ENCODE measurements around the gene SPAG6. TPM values are rescaled to one million over a fixed set of nuclear protein-coding genes. Genes with fewer than 3 reads are reported as not detected.
"Not testable (repeated sequence)": the region's sequence is repeated elsewhere in the genome, so short reads cannot be mapped to it uniquely, and the experiment has no call there.

Gene SPAG6
- total RNA-seq, 1 donor, result not detected

DNA sequence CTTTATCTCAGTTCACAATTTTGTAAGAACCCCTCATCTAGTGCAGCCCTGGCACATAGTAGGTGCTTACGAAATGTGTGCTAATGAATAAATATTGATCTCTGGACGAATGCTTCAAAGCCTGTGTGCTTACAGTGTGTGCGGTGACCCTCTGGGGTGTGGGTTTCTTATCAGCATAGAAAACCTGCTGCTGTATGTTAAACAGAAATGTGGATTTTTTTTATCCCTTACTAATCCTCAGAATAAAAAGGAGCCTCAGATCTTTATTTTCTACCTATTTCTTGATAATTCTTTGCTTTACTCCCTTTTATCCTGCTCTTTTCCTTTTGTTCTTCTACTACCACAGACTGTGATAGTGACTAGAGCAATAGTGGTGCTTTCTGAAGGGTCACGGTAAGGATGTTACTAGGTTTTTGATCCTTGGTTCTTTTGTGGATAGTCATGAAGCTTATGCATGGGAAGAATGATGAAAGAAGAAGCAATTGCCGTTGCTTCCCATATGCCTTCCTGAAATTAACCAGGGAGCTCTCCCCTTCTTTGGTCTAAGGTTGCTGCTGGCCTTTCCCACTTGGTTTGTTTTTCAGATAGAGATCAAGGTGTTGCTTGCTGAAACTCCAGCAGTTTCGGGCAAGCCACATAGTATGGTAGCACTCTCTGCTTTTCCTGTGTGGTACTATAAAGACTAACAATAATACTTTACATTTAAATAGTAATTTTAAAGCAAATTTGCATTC lies 44.7 kb downstream of the SPAG6 start:
- no peak for TF ChIP-seq CTCF (IDR thresholded peaks at IDR 0.05; ENCODE audit: insufficient read depth, low read depth, low read length)

GRCh38 chr10:22391600-22391999 lies 46.3 kb downstream of the SPAG6 start:
- no peak for DNase-seq (ENCODE audit: low read depth)
- no peak overlapping the region for H3K4me3 ChIP-seq (ENCODE audit: low read depth, low read length)
- TF ChIP-seq CTCF (IDR thresholded peaks at IDR 0.05; ENCODE audit: insufficient read depth, low read depth, low read length), result no peak

More for the DNA sequence above, 44.7 kb downstream of the SPAG6 start:
- DNase-seq (ENCODE audit: low read depth), result no peak
- no peak overlapping the region for H3K4me3 ChIP-seq (ENCODE audit: low read depth, low read length)

DNA sequence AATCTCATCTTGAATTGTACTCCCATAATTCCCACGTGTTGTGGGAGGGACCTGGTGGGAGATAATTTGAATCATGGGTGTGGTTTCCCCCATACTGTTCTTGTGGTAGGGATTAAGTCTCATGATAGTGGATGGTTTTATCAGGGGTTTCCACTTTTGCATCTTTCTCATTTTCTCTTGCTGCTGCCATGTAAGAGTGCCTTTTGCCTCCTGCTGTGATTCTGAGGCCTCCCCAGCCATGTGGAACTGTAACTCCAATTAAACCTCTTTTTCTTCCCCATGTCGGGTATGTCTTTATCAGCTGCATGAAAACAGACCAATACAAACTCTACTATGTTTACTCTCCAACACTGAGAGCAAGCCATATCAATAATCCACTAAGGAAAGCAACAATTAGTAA lies 50.9 kb downstream of the SPAG6 start:
- not testable (repeated sequence) for H3K4me3 ChIP-seq (ENCODE audit: low read depth, low read length); DNase-seq (ENCODE audit: low read depth)

DNA sequence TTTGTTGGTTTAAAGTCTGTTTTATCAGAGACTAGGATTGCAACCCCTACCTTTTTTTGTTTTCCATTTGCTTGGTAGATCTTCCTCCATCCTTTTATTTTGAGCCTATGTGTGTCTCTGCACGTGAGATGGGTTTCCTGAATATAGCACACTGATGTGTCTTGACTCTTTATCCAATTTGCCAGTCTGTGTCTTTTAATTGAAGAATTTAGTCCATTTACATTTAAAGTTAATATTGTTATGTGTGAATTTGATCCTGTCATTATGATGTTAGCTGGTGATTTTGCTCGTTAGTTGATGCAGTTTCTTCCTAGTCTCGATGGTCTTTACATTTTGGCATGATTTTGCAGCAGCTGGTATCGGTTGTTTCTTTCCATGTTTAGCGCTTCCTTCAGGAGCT lies 61.6 kb downstream of the SPAG6 start:
- not testable (repeated sequence) for H3K4me3 ChIP-seq (ENCODE audit: low read depth, low read length)

DNA sequence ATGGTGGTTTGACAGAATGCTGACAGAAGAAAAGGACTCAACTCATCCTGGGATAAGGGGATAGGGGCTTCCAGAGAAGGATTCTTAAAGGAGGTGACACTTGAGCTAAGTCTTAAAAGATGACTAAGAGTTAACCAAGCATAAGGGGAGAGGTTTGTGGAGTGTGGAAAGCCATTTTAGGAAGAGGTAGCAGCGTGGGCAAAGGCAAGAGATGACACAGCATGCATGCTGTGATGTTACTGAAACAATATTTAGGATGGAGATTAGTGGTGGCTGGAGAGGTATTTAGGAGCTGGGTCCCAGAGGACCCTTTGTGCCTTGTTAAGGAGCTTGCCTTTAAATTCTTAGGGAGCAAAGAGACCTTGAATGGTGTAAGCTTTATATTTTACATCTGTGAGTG lies 65.1 kb downstream of the SPAG6 start:
- TF ChIP-seq CTCF (IDR thresholded peaks at IDR 0.05; ENCODE audit: insufficient read depth, low read depth, low read length), result no peak
- no peak for DNase-seq (ENCODE audit: low read depth)

More for the DNA sequence above, 61.6 kb downstream of the SPAG6 start:
- not testable (repeated sequence) for DNase-seq (ENCODE audit: low read depth)

GRCh38 chr10:22410846-22411245 lies 65.5 kb downstream of the SPAG6 start:
- no peak overlapping the region for H3K4me3 ChIP-seq (ENCODE audit: low read depth, low read length)
- TF ChIP-seq CTCF (IDR thresholded peaks at IDR 0.05; ENCODE audit: insufficient read depth, low read depth, low read length), result no peak
- DNase-seq (ENCODE audit: low read depth), result no peak

More for the DNA sequence above, 65.1 kb downstream of the SPAG6 start:
- H3K4me3 ChIP-seq (ENCODE audit: low read depth, low read length), result no peak overlapping the region

DNA sequence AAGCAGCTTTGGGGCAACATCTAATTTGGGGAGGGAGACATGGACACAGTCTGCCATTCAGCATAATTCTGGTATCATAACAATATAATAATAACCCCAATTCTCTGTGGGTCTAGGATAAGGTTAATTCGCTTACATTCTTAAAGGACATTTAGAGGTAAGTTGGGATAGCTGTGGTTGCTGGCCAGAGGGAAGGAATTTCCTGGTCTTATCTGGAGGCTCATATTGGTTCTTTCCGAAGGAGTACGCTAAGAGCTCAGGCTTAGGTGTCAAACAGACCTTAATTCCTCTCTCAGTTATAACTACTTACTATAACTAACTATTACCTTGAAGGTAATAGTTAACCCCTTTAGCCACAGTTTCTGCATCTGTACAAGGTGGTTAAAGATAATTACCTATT lies 68.8 kb downstream of the SPAG6 start:
- H3K4me3 ChIP-seq (ENCODE audit: low read depth, low read length), result no peak overlapping the region
- DNase-seq (ENCODE audit: low read depth), result no peak
- no peak for TF ChIP-seq CTCF (IDR thresholded peaks at IDR 0.05; ENCODE audit: insufficient read depth, low read depth, low read length)

GRCh38 chr10:22415072-22415471 lies 69.8 kb downstream of the SPAG6 start:
- DNase-seq (ENCODE audit: low read depth), result no peak

More at GRCh38 chr10:22415072-22415471, 69.8 kb downstream of the SPAG6 start:
- H3K4me3 ChIP-seq (ENCODE audit: low read depth, low read length), result no peak overlapping the region
- TF ChIP-seq CTCF (IDR thresholded peaks at IDR 0.05; ENCODE audit: insufficient read depth, low read depth, low read length), result no peak

Measured in fibroblast of villous mesenchyme (primary cell).